HL-60 (cell line): ENCODE measurements around the gene NR2E1.

Source experiments
- DNase-seq, 2 experiments: peaks; one replicate each; pipeline ENCODE4 v3.0.0-alpha.2; 2010 to 2020; ENCODE audit warnings: low read depth in 1 of 2, low spot score in 1 of 2
- H3K27ac ChIP-seq: fragments of 250-450 bp; sonication (Bioruptor Pico); replicated peaks from 2 replicates; pipeline ENCODE4 v1.5.1; 2020; ENCODE audit warnings: mild to moderate bottlenecking, moderate library complexity
- H3K27me3 ChIP-seq: fragments of 250-450 bp; sonication (Bioruptor Pico); 2 replicates; pipeline ENCODE4 v1.5.1; 2021; ENCODE audit warnings: mild to moderate bottlenecking, moderate library complexity; ENCODE audit not compliant: insufficient read depth, poor library complexity, severe bottlenecking
- H3K4me3 ChIP-seq: replicated peaks from 2 replicates; pipeline ENCODE4 v1.5.1; 2011; ENCODE audit warnings: mild to moderate bottlenecking, control low read depth, low read length; ENCODE audit not compliant: insufficient read depth
- CTCF ChIP-seq: IDR thresholded peaks from one replicate; pipeline ENCODE4 v1.5.1; 2011; ENCODE audit warnings: low read length, control low read depth, inconsistent platforms; ENCODE audit not compliant: insufficient read depth
- GABPA ChIP-seq: IDR thresholded peaks from 2 replicates; pipeline ENCODE4 v1.6.1; 2012; ENCODE audit warnings: low read depth
- POLR2AphosphoS5 ChIP-seq: IDR thresholded peaks from 2 replicates; pipeline ENCODE4 v1.6.1; 2012; ENCODE audit warnings: low read depth
- SPI1 ChIP-seq: IDR thresholded peaks from 2 replicates; pipeline ENCODE4 v1.6.1; 2012; ENCODE audit warnings: low read depth, mild to moderate bottlenecking, borderline replicate concordance
- TF ChIP-seq, protein P1 (sequence below): IDR thresholded peaks from 2 replicates; pipeline ENCODE4 v1.6.1; 2012; ENCODE audit warnings: low read depth; ENCODE audit not compliant: insufficient replicate concordance

NR2E1 gene

GRCh38 chr6:108163267-108163643 is 2.6 kb upstream of the NR2E1 start:
- TF ChIP-seq GABPA, result no peak
- TF ChIP-seq SPI1, result no peak
- TF ChIP-seq, protein P1, sequence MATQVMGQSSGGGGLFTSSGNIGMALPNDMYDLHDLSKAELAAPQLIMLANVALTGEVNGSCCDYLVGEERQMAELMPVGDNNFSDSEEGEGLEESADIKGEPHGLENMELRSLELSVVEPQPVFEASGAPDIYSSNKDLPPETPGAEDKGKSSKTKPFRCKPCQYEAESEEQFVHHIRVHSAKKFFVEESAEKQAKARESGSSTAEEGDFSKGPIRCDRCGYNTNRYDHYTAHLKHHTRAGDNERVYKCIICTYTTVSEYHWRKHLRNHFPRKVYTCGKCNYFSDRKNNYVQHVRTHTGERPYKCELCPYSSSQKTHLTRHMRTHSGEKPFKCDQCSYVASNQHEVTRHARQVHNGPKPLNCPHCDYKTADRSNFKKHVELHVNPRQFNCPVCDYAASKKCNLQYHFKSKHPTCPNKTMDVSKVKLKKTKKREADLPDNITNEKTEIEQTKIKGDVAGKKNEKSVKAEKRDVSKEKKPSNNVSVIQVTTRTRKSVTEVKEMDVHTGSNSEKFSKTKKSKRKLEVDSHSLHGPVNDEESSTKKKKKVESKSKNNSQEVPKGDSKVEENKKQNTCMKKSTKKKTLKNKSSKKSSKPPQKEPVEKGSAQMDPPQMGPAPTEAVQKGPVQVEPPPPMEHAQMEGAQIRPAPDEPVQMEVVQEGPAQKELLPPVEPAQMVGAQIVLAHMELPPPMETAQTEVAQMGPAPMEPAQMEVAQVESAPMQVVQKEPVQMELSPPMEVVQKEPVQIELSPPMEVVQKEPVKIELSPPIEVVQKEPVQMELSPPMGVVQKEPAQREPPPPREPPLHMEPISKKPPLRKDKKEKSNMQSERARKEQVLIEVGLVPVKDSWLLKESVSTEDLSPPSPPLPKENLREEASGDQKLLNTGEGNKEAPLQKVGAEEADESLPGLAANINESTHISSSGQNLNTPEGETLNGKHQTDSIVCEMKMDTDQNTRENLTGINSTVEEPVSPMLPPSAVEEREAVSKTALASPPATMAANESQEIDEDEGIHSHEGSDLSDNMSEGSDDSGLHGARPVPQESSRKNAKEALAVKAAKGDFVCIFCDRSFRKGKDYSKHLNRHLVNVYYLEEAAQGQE, result no peak
- TF ChIP-seq POLR2AphosphoS5, result no peak
- no peak for TF ChIP-seq CTCF
- peaks cover 97% of the 10 kb centered on the region for H3K27me3 ChIP-seq
- no peak overlapping the region for H3K4me3 ChIP-seq
- H3K27ac ChIP-seq, result no peak overlapping the region
- no peak for DNase-seq

- TF ChIP-seq GABPA, result no peak
- no peak for TF ChIP-seq POLR2AphosphoS5
- no peak for TF ChIP-seq SPI1
- no peak for TF ChIP-seq CTCF
- TF ChIP-seq, protein P1, result no peak
- Histone ChIP-seq H3K27me3 (peaks cover 97% of the 10 kb centered on the region), H3K4me3 (no peak overlapping the region), H3K27ac (no peak overlapping the region)
- DNase-seq, result no peak
Observed at GRCh38 chr6:108163644-108164542, 1.9 kb upstream of the NR2E1 start.

- peaks cover 98% of the 10 kb centered on the region for H3K27me3 ChIP-seq
- H3K27ac ChIP-seq, result no peak overlapping the region
- TF ChIP-seq SPI1, result no peak
- no peak for TF ChIP-seq CTCF
- TF ChIP-seq, protein P1, result no peak
- TF ChIP-seq GABPA, result no peak
- no peak for TF ChIP-seq POLR2AphosphoS5
- DNase-seq, result no peak
- H3K4me3 ChIP-seq, result no peak overlapping the region
Observed at GRCh38 chr6:108164543-108164814, 1.3 kb upstream of the NR2E1 start.
